HepG2 (cell line): ENCODE data around the gene ARL15. TPM values are rescaled to one million over a fixed set of nuclear protein-coding genes. Genes with fewer than 3 reads are reported as not detected.

ENCODE experiments used
- BHLHE40 ChIP-seq: IDR thresholded peaks from 2 replicates; pipeline ENCODE4 v1.6.1; 2011; ENCODE audit warnings: low read length, improper control_type of control experiment
- GPN1 ChIP-seq: sonication (generic); formaldehyde crosslinking; IDR thresholded peaks from 2 replicates; pipeline ENCODE4 v1.5.1; 2020; ENCODE audit warnings: missing genetic modification reagents, borderline replicate concordance
- IKZF4 ChIP-seq: sonication (generic); formaldehyde crosslinking; IDR thresholded peaks from 2 replicates; pipeline ENCODE4 v1.5.1; 2020; ENCODE audit warnings: borderline replicate concordance, mild to moderate bottlenecking, low read depth, missing genetic modification reagents; ENCODE audit errors: not compliant biosample characterization
- KLF11 ChIP-seq: IDR thresholded peaks from 2 replicates; pipeline ENCODE4 v1.6.1; 2016; ENCODE audit warnings: missing compliant biosample characterization
- RNF2 ChIP-seq: fragments of 450-650 bp; conservative IDR thresholded peaks from 2 replicates; pipeline ENCODE4 v1.6.1; 2016; ENCODE audit warnings: low read depth
- TCF12 ChIP-seq, 2 experiments: fragments of 450-650 bp in 1 of 2; sonication (generic) in 1 of 2; formaldehyde crosslinking in 1 of 2; IDR thresholded peaks; 2 replicates each; pipeline versions ENCODE4 v1.6.1 to v1.8.0; 2017 to 2022; ENCODE audit warnings: antibody characterized with exemption in 1 of 2, mild to moderate bottlenecking in 1 of 2, missing genetic modification reagents in 1 of 2, moderate library complexity in 1 of 2
- TRIM22 ChIP-seq: fragments of 450-650 bp; IDR thresholded peaks from 2 replicates; pipeline ENCODE4 v1.6.1; 2017
- TRIM24 ChIP-seq: sonication (generic); formaldehyde crosslinking; IDR thresholded peaks from 2 replicates; pipeline ENCODE4 v1.8.0; 2022; ENCODE audit warnings: mild to moderate bottlenecking, missing genetic modification reagents
- ZBTB7A ChIP-seq: sonication (generic); formaldehyde crosslinking; IDR thresholded peaks from 2 replicates; pipeline ENCODE4 v1.8.0; 2022; ENCODE audit warnings: mild to moderate bottlenecking, missing genetic modification reagents
- ZBTB7B ChIP-seq: sonication (generic); formaldehyde crosslinking; IDR thresholded peaks from 2 replicates; pipeline ENCODE4 v1.4.0; 2020; ENCODE audit warnings: missing genetic modification reagents
- ZNF24 ChIP-seq: fragments of 450-650 bp; IDR thresholded peaks from 2 replicates; pipeline ENCODE4 v1.6.1; 2017; ENCODE audit warnings: antibody characterized with exemption, mild to moderate bottlenecking
- ZNF280D ChIP-seq: sonication (generic); formaldehyde crosslinking; IDR thresholded peaks from 2 replicates; pipeline ENCODE4 v1.5.1; 2020; ENCODE audit warnings: mild to moderate bottlenecking, missing genetic modification reagents
- ZNF337 ChIP-seq: sonication (generic); formaldehyde crosslinking; IDR thresholded peaks from 2 replicates; pipeline ENCODE4 v1.5.1; 2020; ENCODE audit warnings: missing genetic modification reagents, low read depth, mild to moderate bottlenecking, borderline replicate concordance
- ZNF782 ChIP-seq: sonication (generic); formaldehyde crosslinking; IDR thresholded peaks from 2 replicates; pipeline ENCODE4 v1.4.0; 2020; ENCODE audit warnings: missing genetic modification reagents, mild to moderate bottlenecking, borderline replicate concordance
- ZNF792 ChIP-seq: IDR thresholded peaks from 2 replicates; pipeline ENCODE4 v1.6.1; 2016
- polyA plus RNA-seq, 8 experiments: library from polyadenylated mRNA; depleted of rRNA in 3 of 8; stranded (reverse) in 7 of 8; unstranded in 1 of 8; fragments of >200 nt; fragmentation: Illumina TruSeq in 4 of 8; extraction: Trizol in 4 of 8; gene quantifications; 2 replicates each; pipeline versions ENCODE4 v1.2.1 to v1.2.3, GENCODE V29; 2011 to 2016; ENCODE audit warnings: low read depth in 4 of 8, missing spikeins in 1 of 8, mixed read lengths in 1 of 8; ENCODE audit not compliant: insufficient read depth in 1 of 8
- total RNA-seq, 5 experiments: library from RNA; depleted of rRNA; stranded (reverse); fragments of >200 nt; fragmentation: Illumina TruSeq; extraction: Trizol; gene quantifications; 2 replicates each; pipeline ENCODE4 v1.2.3, GENCODE V29; 2016; ENCODE audit warnings: low read depth in 1 of 5
- TF ChIP-seq, protein P1 (sequence below): sonication (generic); formaldehyde crosslinking; IDR thresholded peaks from 2 replicates; pipeline ENCODE4 v1.4.0; 2020; ENCODE audit warnings: mild to moderate bottlenecking, missing genetic modification reagents
- TF ChIP-seq, protein P2 (sequence below), 2 experiments: sonication (generic) in 1 of 2; formaldehyde crosslinking in 1 of 2; IDR thresholded peaks; 2 replicates each; pipeline versions ENCODE4 v1.4.0 to v1.6.1; 2018 to 2020; ENCODE audit warnings: missing genetic modification reagents in 2 of 2, borderline replicate concordance in 1 of 2, low read depth in 1 of 2, mild to moderate bottlenecking in 1 of 2, missing biosample characterization in 1 of 2
- TF ChIP-seq, protein P3 (sequence below): sonication (generic); formaldehyde crosslinking; IDR thresholded peaks from 2 replicates; pipeline ENCODE4 v1.4.0; 2020; ENCODE audit warnings: mild to moderate bottlenecking, low read depth, missing genetic modification reagents

ARL15 gene
- total and polyA plus RNA-seq, 2 of the 13 experiments (the other 11 are each of a cell fraction or from before 2014, with no cell fraction given): 2.5 to 7.7 TPM

DNA sequence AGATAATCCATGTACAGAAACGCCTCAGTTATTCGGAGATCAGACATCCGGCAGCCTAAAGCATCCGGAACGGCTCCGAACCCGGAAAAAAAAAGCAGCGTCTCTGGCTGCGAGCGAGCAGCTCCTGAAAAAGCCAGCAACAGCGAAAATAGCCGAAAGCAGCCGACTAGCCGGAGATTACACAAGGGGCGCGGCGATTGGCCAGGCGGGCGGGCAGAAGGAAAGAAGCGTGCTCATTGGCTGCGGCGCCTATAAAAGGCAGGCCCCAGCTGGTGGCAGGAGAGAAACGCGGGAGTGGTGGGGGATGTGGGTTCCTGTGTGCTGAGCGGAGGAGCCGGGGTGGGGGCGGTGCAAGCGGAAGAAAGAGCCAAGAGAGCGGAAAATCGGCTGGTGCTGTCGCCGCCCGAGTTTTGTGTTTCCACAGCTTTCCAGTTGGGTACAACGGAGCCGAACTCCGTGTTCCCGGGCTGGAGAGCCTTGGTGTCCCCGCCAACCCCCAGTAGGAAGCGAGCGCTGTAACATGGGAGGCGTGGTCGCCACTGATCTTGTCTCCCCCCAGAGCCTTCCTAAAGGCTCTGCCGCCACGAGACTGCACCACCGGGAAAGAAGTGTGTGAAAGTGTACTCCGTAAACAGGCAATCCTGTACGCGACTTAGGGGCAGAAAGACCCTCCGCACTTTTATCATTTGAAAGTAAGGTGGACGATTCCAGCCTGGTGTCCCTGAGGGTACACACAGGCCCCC lies at the start of gene ARL15 (continued):
- TF ChIP-seq KLF11 (CRISPR knock-in tag) (no peak), RNF2 (no peak), TRIM22 (no peak), BHLHE40 (no peak), ZBTB7B (no peak; the same call in 1 of the 2 replicates), IKZF4 (CRISPR knock-in tag) (no peak), ZNF24 (no peak), ZNF337 (no peak), ZNF782 (CRISPR knock-in tag) (no peak), TRIM24 (CRISPR knock-in tag) (no peak), ZBTB7A (CRISPR knock-in tag) (0 out of 2 replicates have a peak, but pooled peaks have one; percentile 49), GPN1 (CRISPR knock-in tag) (no peak), ZNF280D (CRISPR knock-in tag) (no peak), TCF12 (IDR thresholded peaks at IDR 0.05) (no peak), TCF12 (CRISPR knock-in tag; IDR thresholded peaks at IDR 0.05) (no peak), ZNF792 (CRISPR knock-in tag) (no peak)
- TF ChIP-seq, protein P1, sequence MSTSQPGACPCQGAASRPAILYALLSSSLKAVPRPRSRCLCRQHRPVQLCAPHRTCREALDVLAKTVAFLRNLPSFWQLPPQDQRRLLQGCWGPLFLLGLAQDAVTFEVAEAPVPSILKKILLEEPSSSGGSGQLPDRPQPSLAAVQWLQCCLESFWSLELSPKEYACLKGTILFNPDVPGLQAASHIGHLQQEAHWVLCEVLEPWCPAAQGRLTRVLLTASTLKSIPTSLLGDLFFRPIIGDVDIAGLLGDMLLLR: no peak
- TF ChIP-seq, protein P2, sequence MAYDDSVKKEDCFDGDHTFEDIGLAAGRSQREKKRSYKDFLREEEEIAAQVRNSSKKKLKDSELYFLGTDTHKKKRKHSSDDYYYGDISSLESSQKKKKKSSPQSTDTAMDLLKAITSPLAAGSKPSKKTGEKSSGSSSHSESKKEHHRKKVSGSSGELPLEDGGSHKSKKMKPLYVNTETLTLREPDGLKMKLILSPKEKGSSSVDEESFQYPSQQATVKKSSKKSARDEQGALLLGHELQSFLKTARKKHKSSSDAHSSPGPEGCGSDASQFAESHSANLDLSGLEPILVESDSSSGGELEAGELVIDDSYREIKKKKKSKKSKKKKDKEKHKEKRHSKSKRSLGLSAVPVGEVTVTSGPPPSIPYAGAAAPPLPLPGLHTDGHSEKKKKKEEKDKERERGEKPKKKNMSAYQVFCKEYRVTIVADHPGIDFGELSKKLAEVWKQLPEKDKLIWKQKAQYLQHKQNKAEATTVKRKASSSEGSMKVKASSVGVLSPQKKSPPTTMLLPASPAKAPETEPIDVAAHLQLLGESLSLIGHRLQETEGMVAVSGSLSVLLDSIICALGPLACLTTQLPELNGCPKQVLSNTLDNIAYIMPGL (CRISPR knock-in tag; IDR thresholded peaks at IDR 0.05; ENCODE audit: borderline replicate concordance in 1 of 2, low read depth in 1 of 2): peak; percentile 27 to 64; a peak in 2 of 4 replicates
- TF ChIP-seq, protein P3, sequence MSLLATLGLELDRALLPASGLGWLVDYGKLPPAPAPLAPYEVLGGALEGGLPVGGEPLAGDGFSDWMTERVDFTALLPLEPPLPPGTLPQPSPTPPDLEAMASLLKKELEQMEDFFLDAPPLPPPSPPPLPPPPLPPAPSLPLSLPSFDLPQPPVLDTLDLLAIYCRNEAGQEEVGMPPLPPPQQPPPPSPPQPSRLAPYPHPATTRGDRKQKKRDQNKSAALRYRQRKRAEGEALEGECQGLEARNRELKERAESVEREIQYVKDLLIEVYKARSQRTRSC: no peak
